Caco-2 (cell line): Measurements from ENCODE around the gene DLG2. TPM values are rescaled to one million over a fixed set of nuclear protein-coding genes. Genes with fewer than 3 reads are reported as not detected.

Source experiments
- BruUV-seq: library from RNA; stranded (reverse); fragments of 400-500 nt; replicated peaks from 2 replicates; lab custom pipeline; 2021; lab: Mats Ljungman, UMichigan
- CTCF ChIA-PET: fragments of 300-600 bp; sonication (Branson Sonifier 250); formaldehyde crosslinking; loops from one replicate; lab custom pipeline; 2022; ENCODE audit warnings: antibody characterized with exemption; lab: Charles Lee
- POLR2A ChIA-PET: fragments of 300-600 bp; sonication (Branson Sonifier 250); formaldehyde crosslinking; loops from one replicate; lab custom pipeline; 2022; ENCODE audit warnings: antibody characterized with exemption; lab: Charles Lee
- DNase-seq, 2 experiments: peaks; one replicate each; pipeline versions ENCODE4 v3.0.0 to v3.0.0-alpha.2; 2020 to 2022
- H3K27me3 ChIP-seq: replicated peaks from 2 replicates; pipeline ENCODE4 v1.6.0; 2011; ENCODE audit warnings: low read length; ENCODE audit not compliant: control insufficient read depth, insufficient read depth
- H3K36me3 ChIP-seq: 2 replicates; pipeline ENCODE4 v1.5.1; 2011; ENCODE audit warnings: low read length; ENCODE audit not compliant: control insufficient read depth, insufficient read depth
- H3K4me1 ChIP-seq: fragments of 250-450 bp; sonication (Bioruptor Pico); 2 replicates; pipeline ENCODE4 v1.5.1; 2020; ENCODE audit warnings: mild to moderate bottlenecking
- H3K4me3 ChIP-seq: 2 replicates; pipeline ENCODE4 v1.5.1; 2011; ENCODE audit warnings: low read depth, mild to moderate bottlenecking, control low read depth, low read length
- H3K9me3 ChIP-seq: fragments of 250-450 bp; sonication (Bioruptor Pico); 2 replicates; pipeline ENCODE4 v1.5.1; 2020; ENCODE audit warnings: mild to moderate bottlenecking, moderate library complexity
- H3K27ac Mint-ChIP-seq: one replicate; pipeline ENCODE4 v1.8.0; 2022; ENCODE audit warnings: mixed read lengths; ENCODE audit not compliant: unreplicated experiment
- H3K27me3 Mint-ChIP-seq: one replicate; pipeline ENCODE4 v1.8.0; 2022; ENCODE audit warnings: mixed read lengths; ENCODE audit not compliant: insufficient read depth, unreplicated experiment
- H3K36me3 Mint-ChIP-seq: one replicate; pipeline ENCODE4 v1.8.0; 2022; ENCODE audit warnings: mild to moderate bottlenecking, mixed read lengths; ENCODE audit not compliant: insufficient read depth, unreplicated experiment
- H3K4me1 Mint-ChIP-seq: one replicate; pipeline ENCODE4 v1.8.0; 2022; ENCODE audit warnings: low read depth, mixed read lengths; ENCODE audit not compliant: unreplicated experiment
- H3K4me3 Mint-ChIP-seq: one replicate; pipeline ENCODE4 v1.8.0; 2022; ENCODE audit warnings: mild to moderate bottlenecking, moderate library complexity, mixed read lengths; ENCODE audit not compliant: unreplicated experiment
- H3K9me3 Mint-ChIP-seq: one replicate; pipeline ENCODE4 v1.8.0; 2022; ENCODE audit warnings: mixed read lengths; ENCODE audit not compliant: unreplicated experiment
- intact Hi-C: fragments of 100-400 bp; cut with micrococcal nuclease; formaldehyde crosslinking; loops from one replicate; pipeline ENCODE4 v1.10.0; 2022; ENCODE audit not compliant: unreplicated experiment
- total RNA-seq: library from RNA; stranded (reverse); gene quantifications from 2 replicates; pipeline ENCODE4 v1.2.3, GENCODE V29; 2022
- TF ChIP-seq, protein P1 (sequence below), 2 experiments: fragments of 200-600 bp in 1 of 2; IDR thresholded peaks; 1 replicate in 1 of 2; 2 replicates in 1 of 2; pipeline versions ENCODE4 v1.5.1 to v1.8.0; 2011 to 2022; ENCODE audit warnings: antibody characterized with exemption in 1 of 2, control low read depth in 1 of 2, inconsistent platforms in 1 of 2, low read depth in 1 of 2, low read length in 1 of 2, mild to moderate bottlenecking in 1 of 2, moderate library complexity in 1 of 2; ENCODE audit not compliant: insufficient read depth in 1 of 2, severe bottlenecking in 1 of 2, unreplicated experiment in 1 of 2

The DLG2 gene
- total RNA-seq, 1 experiment from 2014 or later: 21.6 TPM

GRCh38 chr11:84549217-84549616 is 1077.9 kb downstream of the DLG2 start:
- TF ChIP-seq, protein P1, sequence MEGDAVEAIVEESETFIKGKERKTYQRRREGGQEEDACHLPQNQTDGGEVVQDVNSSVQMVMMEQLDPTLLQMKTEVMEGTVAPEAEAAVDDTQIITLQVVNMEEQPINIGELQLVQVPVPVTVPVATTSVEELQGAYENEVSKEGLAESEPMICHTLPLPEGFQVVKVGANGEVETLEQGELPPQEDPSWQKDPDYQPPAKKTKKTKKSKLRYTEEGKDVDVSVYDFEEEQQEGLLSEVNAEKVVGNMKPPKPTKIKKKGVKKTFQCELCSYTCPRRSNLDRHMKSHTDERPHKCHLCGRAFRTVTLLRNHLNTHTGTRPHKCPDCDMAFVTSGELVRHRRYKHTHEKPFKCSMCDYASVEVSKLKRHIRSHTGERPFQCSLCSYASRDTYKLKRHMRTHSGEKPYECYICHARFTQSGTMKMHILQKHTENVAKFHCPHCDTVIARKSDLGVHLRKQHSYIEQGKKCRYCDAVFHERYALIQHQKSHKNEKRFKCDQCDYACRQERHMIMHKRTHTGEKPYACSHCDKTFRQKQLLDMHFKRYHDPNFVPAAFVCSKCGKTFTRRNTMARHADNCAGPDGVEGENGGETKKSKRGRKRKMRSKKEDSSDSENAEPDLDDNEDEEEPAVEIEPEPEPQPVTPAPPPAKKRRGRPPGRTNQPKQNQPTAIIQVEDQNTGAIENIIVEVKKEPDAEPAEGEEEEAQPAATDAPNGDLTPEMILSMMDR (IDR thresholded peaks at IDR 0.05; ENCODE audit: insufficient read depth in 1 of 2, low read depth in 1 of 2, low read length in 1 of 2, severe bottlenecking in 1 of 2, unreplicated experiment in 1 of 2): no peak
- no peak for DNase-seq
- intact Hi-C loops: no loop called here
- Histone ChIP-seq H3K9me3 (no peaks in the 10 kb centered on the region), H3K27me3 (no peaks in the 10 kb centered on the region), H3K4me1 (peaks cover 10% of the 10 kb centered on the region; the same call in 1 of the 2 replicates), H3K4me3 (no peak overlapping the region), H3K36me3 (no peaks in the 10 kb centered on the region; the same call in 1 of the 2 replicates)
- peaks cover 8% of the 10 kb centered on the region for H3K4me1 Mint-ChIP-seq
- H3K27ac Mint-ChIP-seq: no peak overlapping the region
- H3K4me3 Mint-ChIP-seq: no peak overlapping the region
- H3K36me3 Mint-ChIP-seq: no peaks in the 10 kb centered on the region
- POLR2A ChIA-PET: no interaction called here
- peaks cover 8% of the 10 kb centered on the region for H3K27me3 Mint-ChIP-seq
- no peaks in the 10 kb centered on the region for H3K9me3 Mint-ChIP-seq
- no TSS peak for BruUV-seq
- CTCF ChIA-PET: interaction anchor here (0.6 kb wide), 1 partner anchor 9 kb away, joined by 3 read pairs; no protein-coding TSS in a partner anchor

DNA sequence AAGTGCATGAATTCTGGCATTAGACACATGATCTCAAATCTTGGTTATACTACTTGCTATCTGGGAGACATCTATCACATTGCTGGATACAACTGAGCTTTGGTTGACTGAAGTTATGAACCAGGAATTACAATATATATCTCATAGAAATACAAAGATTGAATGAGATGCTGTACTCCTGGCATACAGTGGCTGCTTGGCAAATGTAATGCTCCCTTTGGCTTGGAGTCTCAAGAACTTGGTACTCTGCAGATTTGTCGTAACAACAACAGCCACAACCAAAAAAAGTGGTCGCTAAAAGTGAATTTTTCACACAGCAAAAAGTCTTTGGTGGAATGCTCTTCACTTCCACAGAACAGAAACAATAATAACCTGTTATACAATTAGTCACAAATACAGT is 1082.6 kb downstream of the DLG2 start:
- Mint-ChIP-seq H3K4me3 (no peak overlapping the region), H3K27ac (no peak overlapping the region), H3K4me1 (no peaks in the 10 kb centered on the region), H3K9me3 (no peaks in the 10 kb centered on the region), H3K36me3 (no peaks in the 10 kb centered on the region), H3K27me3 (peaks cover 13% of the 10 kb centered on the region)
- CTCF ChIA-PET: interaction anchor here (0.8 kb wide), 1 partner anchor 14 kb away, joined by 3 read pairs; no protein-coding TSS in a partner anchor
- Histone ChIP-seq H3K4me3 (no peak overlapping the region), H3K4me1 (no peaks in the 10 kb centered on the region), H3K27me3 (no peaks in the 10 kb centered on the region), H3K36me3 (no peaks in the 10 kb centered on the region), H3K9me3 (no peaks in the 10 kb centered on the region)
- no TSS peak for BruUV-seq
- TF ChIP-seq, protein P1 (IDR thresholded peaks at IDR 0.05; ENCODE audit: insufficient read depth in 1 of 2, low read depth in 1 of 2, low read length in 1 of 2, severe bottlenecking in 1 of 2, unreplicated experiment in 1 of 2): no peak
- intact Hi-C loops: loop anchor here (5.0 kb wide), 1 partner anchor 717 kb away; no protein-coding TSS in a partner anchor
- POLR2A ChIA-PET: no interaction called here
- DNase-seq: no peak

- H3K4me3 Mint-ChIP-seq: no peak overlapping the region
- no peaks in the 10 kb centered on the region for H3K36me3 ChIP-seq
- ChIA-PET POLR2A (no interaction called here), CTCF (interaction anchor here (0.8 kb wide), 1 partner anchor 15 kb away, joined by 3 read pairs; no protein-coding TSS in a partner anchor)
- no peak overlapping the region for H3K4me3 ChIP-seq
- peak in 1 of 2 experiments; percentile 23 for DNase-seq
- H3K27ac Mint-ChIP-seq: no peak overlapping the region
- BruUV-seq: no TSS peak
- no peaks in the 10 kb centered on the region for H3K36me3 Mint-ChIP-seq
- H3K27me3 Mint-ChIP-seq: peaks cover 13% of the 10 kb centered on the region
- H3K9me3 Mint-ChIP-seq: no peaks in the 10 kb centered on the region
- intact Hi-C loops: loop anchor here (1.0 to 5.0 kb wide), 2 partner anchors 159 to 716 kb away; no protein-coding TSS in a partner anchor
- TF ChIP-seq, protein P1 (IDR thresholded peaks at IDR 0.05; ENCODE audit: insufficient read depth in 1 of 2, low read depth in 1 of 2, low read length in 1 of 2, severe bottlenecking in 1 of 2, unreplicated experiment in 1 of 2): peak in 1 of 2 experiments; percentile 17
- no peaks in the 10 kb centered on the region for H3K4me1 Mint-ChIP-seq
- H3K4me1 ChIP-seq: no peaks in the 10 kb centered on the region
- no peaks in the 10 kb centered on the region; the same call in 1 of the 2 replicates for H3K9me3 ChIP-seq
- H3K27me3 ChIP-seq: no peaks in the 10 kb centered on the region
These were observed 1083.6 kb downstream of the DLG2 start for GRCh38 chr11:84543367-84544159.
